Stimulated activated CD8-positive, alpha-beta memory T cell treated with anti-CD3 and anti-CD28 coated beads, Interleukin-7, amount 100 ng/mL, for 1 hour (primary cell): ENCODE measurements around the gene MYBPHL.
A peak's percentile ranks its signal among the peaks of the same experiment; 100 is the strongest.

Experiments
- DNase-seq, 2 donors: peaks; one replicate each; pipeline ENCODE4 v3.0.0-alpha.2; 2020; ENCODE audit warnings: low read depth in 2 of 2

The MYBPHL gene

DNA sequence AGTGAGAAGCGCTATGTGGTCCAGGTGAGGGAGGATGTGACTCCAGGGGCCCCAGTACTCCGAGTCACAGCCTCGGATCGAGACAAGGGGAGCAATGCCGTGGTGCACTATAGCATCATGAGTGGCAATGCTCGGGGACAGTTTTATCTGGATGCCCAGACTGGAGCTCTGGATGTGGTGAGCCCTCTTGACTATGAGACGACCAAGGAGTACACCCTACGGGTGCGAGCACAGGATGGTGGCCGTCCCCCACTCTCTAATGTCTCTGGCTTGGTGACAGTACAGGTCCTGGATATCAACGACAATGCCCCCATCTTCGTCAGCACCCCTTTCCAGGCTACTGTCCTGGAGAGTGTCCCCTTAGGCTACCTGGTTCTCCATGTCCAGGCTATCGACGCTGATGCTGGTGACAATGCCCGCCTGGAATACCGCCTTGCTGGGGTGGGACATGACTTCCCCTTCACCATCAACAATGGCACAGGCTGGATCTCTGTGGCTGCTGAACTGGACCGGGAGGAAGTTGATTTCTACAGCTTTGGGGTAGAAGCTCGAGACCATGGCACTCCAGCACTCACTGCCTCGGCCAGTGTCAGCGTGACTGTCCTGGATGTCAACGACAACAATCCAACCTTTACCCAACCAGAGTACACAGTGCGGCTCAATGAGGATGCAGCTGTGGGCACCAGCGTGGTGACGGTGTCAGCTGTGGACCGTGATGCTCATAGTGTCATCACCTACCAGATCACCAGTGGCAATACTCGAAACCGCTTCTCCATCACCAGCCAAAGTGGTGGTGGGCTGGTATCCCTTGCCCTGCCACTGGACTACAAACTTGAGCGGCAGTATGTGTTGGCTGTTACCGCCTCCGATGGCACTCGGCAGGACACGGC, 55.3 kb downstream of the MYBPHL start:
- no peak for DNase-seq

DNA sequence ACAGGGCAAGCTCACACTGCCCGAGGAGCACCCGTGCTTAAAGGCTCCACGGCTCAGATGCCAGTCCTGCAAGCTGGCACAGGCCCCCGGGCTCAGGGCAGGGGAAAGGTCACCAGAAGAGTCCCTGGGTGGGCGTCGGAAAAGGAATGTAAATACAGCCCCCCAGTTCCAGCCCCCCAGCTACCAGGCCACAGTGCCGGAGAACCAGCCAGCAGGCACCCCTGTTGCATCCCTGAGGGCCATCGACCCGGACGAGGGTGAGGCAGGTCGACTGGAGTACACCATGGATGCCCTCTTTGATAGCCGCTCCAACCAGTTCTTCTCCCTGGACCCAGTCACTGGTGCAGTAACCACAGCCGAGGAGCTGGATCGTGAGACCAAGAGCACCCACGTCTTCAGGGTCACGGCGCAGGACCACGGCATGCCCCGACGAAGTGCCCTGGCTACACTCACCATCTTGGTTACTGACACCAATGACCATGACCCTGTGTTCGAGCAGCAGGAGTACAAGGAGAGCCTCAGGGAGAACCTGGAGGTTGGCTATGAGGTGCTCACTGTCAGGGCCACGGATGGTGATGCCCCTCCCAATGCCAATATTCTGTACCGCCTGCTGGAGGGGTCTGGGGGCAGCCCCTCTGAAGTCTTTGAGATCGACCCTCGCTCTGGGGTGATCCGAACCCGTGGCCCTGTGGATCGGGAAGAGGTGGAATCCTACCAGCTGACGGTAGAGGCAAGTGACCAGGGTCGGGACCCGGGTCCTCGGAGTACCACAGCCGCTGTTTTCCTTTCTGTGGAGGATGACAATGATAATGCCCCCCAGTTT, 56.1 kb downstream of the MYBPHL start:
- DNase-seq = no peak

- DNase-seq = no peak
Observed at GRCh38 chr1:109249654-109250401, 57.0 kb downstream of the MYBPHL start.

GRCh38 chr1:109248797-109249629, 57.8 kb downstream of the MYBPHL start, which contains the start of gene CELSR2:
Gene CELSR2 (plus strand): TSS chr1:109249539. CDS start chr1:109250080, 541 bp downstream.
- peak; percentile 10 to 13 for DNase-seq

DNA sequence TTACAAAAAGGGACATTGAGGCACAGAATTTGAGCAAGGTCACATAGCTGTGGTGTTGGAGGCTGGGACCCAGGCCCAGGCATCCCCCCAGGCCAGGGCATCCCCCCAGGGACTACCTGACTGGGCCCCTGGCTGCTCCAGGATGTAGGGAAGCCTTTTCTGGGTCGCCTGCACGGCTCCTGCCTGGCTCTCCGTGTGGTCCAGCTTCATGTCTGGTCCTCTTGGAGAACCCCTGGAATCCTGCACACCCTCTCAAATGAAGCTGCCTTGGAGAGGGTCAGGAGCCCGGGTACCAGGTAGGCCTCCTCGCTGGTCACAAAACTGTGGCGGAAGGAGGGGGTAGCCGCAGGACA, 58.4 kb downstream of the MYBPHL start:
- DNase-seq = no peak

DNA sequence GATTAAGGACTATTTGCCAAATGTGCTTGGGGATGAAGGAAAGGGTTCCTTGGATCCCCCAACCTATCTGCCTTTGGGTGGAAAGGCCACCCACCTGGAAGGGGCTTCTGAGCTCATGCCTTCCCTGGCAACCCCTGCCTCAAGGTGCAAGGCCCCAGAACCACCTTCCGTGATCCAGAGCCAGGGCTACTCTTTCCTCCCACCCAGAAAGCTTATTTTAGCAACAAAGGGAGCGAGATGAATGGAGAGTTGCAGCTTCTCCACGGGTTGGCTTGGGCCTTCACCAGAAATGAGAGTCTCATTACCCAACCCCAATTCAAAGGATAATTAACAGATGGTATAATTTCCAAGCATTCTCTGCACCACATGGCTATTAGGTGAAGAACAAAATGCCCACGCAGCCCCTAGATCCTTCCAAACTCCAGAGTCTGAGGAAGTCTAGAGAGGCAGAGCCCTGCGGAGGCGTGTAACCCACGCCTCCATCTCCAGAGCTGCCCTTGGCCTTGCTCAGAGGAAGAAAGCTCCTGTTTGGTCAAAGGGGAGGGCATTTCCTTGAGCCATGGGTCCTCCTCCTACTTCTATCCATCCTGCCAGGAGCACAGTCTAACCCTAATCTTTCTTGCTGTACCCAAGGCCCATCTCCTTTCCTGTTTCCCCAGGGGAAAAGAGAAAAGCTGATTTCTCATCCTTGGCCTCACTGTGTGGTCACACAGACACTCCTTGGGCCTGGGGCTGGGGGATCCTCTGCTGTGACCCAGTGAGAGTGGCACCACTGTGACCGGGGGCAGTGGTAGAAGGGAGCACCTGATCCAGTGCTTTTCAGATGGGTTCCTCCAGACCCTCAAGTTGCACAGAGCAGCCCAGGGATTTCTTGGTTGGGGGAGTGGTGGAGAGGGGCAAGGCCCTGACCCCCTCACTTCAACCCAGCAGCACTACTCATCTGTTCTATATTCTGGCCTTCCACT, 59.1 kb downstream of the MYBPHL start:
- DNase-seq = no peak

DNA sequence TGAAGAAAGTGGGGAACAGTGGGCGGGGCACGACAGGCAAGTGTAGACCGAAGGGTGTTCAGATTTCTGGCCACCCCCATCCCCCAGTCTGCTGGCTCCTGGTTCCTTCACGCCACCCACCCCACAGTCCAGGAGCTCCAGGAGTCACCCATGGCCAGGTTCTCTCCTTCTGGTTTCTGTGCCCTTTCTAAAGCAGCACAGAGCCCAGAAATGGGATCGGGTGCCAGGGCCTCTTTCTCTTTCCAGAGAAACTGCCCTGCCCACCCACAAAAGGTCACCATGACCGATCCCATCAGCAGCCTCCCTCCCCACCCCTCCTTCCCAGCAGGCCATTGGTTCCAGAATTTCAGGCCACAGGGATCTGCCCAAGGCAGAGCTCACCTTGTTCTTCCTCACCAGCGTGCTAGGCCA, 60.7 kb downstream of the MYBPHL start:
- DNase-seq = no peak

DNA sequence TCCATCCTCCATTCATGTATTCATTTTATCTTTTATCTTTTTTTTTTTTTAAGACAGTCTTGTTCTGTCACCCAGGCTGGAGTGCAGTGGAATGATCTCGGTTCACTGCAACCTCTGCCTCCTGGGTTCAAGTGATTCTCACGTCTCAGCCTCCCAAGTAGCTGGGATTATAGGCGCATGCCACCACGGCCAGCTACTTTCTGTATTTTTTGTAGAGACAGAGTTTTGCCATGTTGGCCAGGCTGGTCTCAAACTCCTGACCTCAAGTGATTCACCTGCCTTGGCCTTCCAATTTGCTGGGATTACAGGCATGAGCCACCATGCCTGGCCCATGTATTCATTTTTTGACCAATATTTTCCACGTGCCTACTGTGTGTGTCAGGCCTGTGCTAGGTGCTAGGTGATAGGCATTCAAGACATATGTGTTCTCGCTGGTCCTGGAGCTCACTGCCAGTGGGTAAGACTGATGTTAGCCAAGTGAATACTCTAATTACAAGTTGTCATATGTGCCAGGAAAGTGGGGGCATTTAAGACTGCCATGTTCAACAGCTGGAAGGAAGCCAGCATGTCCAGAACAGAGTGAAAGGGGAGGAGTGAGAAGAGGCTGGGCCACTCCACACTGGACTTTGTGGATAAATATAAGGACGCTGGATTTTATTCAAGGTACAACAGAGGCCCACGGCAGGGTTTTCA, 62.8 kb downstream of the MYBPHL start:
- DNase-seq = no peak

DNA sequence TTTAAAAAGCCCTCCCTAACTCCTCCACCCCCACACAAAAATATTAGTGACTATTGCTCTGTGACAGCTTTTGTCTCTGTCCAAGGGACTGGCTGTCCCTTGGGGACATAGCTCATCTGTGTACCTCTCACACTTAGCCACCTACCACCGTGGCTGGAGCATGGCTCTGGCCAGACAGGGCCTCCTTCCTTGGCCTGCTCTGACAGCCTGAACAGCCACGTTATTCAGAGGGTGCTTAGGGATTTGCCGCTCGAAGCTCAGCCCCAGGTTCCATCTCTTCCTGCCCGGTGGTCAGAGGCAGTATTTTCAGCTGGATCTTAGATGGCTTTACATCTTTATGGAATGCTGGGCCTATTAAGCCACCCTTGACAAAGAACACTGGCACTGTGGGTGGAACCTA, 63.6 kb downstream of the MYBPHL start:
- DNase-seq = no peak

- DNase-seq = no peak
Observed at GRCh38 chr1:109242387-109242786, 64.4 kb downstream of the MYBPHL start.
